Measurements from ENCODE around the gene PRR3.

DNA sequence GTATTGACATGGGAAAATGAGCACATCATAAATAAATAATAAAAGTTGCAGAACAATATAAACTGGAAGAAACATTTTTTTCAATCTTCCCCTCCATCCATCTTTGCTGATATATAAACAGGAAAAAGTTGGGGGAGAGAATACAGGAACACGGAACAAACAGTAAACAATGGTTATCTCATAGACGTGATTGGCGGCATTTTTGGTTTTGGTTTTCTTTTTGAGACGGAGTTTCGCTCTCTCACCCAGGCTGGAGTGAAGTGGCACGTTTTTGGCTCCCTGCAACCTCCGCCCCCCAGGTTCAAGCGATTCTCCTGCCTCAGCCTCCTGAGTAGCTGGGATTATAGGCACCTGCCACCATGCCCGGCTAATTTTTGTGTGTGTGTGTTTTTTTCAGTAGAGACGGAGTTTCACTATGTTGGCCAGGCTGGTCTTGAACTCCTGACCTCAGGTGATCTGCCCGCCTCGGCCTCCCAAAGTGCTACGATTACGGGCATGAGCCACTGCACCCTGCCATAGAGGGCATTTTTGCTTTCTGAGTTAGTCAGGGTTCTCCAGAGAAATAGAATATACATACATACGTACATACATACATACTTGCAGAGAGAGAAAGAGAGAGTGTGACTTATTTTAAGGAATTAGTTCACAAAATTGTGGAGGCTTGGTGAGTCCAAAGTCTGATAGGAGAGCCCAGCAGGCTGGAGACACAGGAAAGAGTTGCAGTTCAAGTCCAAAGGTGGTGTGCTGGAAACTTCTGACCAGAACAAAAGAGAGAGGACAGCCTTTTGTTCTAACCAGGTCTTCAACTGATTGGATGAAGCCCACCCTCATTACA, 23.4 kb upstream of the PRR3 start:
- TF ChIP-seq, protein P1, sequence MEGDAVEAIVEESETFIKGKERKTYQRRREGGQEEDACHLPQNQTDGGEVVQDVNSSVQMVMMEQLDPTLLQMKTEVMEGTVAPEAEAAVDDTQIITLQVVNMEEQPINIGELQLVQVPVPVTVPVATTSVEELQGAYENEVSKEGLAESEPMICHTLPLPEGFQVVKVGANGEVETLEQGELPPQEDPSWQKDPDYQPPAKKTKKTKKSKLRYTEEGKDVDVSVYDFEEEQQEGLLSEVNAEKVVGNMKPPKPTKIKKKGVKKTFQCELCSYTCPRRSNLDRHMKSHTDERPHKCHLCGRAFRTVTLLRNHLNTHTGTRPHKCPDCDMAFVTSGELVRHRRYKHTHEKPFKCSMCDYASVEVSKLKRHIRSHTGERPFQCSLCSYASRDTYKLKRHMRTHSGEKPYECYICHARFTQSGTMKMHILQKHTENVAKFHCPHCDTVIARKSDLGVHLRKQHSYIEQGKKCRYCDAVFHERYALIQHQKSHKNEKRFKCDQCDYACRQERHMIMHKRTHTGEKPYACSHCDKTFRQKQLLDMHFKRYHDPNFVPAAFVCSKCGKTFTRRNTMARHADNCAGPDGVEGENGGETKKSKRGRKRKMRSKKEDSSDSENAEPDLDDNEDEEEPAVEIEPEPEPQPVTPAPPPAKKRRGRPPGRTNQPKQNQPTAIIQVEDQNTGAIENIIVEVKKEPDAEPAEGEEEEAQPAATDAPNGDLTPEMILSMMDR (IDR thresholded peaks at IDR 0.05): no peak
- TF ChIP-seq POLR2A (IDR thresholded peaks at IDR 0.05): no peak
- TF ChIP-seq EP300 (IDR thresholded peaks at IDR 0.05): no peak

Data from tibial nerve (tissue), 4 donors.